ENCODE measurements around the gene FRMD3. TPM values are rescaled to one million over a fixed set of nuclear protein-coding genes. Genes with fewer than 3 reads are reported as not detected.
"Not testable (repeated sequence)": the region's sequence is repeated elsewhere in the genome, so short reads cannot be mapped to it uniquely, and the experiment has no call there.

Gene FRMD3
- total RNA-seq, 1 donor from 2014 or later: 0.59 TPM

- Mint-ChIP-seq H3K9me3 (ENCODE audit: unreplicated experiment) (no peaks in the 10 kb centered on the region), H3K27me3 (ENCODE audit: unreplicated experiment) (no peaks in the 10 kb centered on the region), H3K4me3 (ENCODE audit: unreplicated experiment) (no peak overlapping the region), H3K4me1 (ENCODE audit: unreplicated experiment) (no peaks in the 10 kb centered on the region), H3K36me3 (ENCODE audit: low read depth, unreplicated experiment) (no peaks in the 10 kb centered on the region), H3K27ac (ENCODE audit: unreplicated experiment) (no peak overlapping the region)
- DNase-seq (ENCODE audit: low spot score): no peak
- TF ChIP-seq CTCF (IDR thresholded peaks at IDR 0.05; ENCODE audit: unreplicated experiment): no peak
Observed at GRCh38 chr9:83372957-83373356, 165.2 kb downstream of the FRMD3 start.

GRCh38 chr9:83367326-83367725 is 170.9 kb downstream of the FRMD3 start:
- DNase-seq (ENCODE audit: low spot score): no peak
- Mint-ChIP-seq H3K4me1 (ENCODE audit: unreplicated experiment) (no peaks in the 10 kb centered on the region), H3K27me3 (ENCODE audit: unreplicated experiment) (peaks cover 1% of the 10 kb centered on the region), H3K9me3 (ENCODE audit: unreplicated experiment) (no peaks in the 10 kb centered on the region), H3K36me3 (ENCODE audit: low read depth, unreplicated experiment) (no peaks in the 10 kb centered on the region), H3K4me3 (ENCODE audit: unreplicated experiment) (no peak overlapping the region), H3K27ac (ENCODE audit: unreplicated experiment) (no peak overlapping the region)
- TF ChIP-seq CTCF (IDR thresholded peaks at IDR 0.05; ENCODE audit: unreplicated experiment): no peak

- Mint-ChIP-seq H3K36me3 (ENCODE audit: low read depth, unreplicated experiment) (no peaks in the 10 kb centered on the region), H3K9me3 (ENCODE audit: unreplicated experiment) (no peaks in the 10 kb centered on the region), H3K4me3 (ENCODE audit: unreplicated experiment) (no peak overlapping the region), H3K4me1 (ENCODE audit: unreplicated experiment) (no peaks in the 10 kb centered on the region), H3K27ac (ENCODE audit: unreplicated experiment) (no peak overlapping the region), H3K27me3 (ENCODE audit: unreplicated experiment) (peaks cover 4% of the 10 kb centered on the region)
- no peak for DNase-seq (ENCODE audit: low spot score)
- no peak for TF ChIP-seq CTCF (IDR thresholded peaks at IDR 0.05; ENCODE audit: unreplicated experiment)
Observed at GRCh38 chr9:83362341-83362995, 175.7 kb downstream of the FRMD3 start.

- DNase-seq (ENCODE audit: low spot score): no peak
- Mint-ChIP-seq H3K4me1 (ENCODE audit: unreplicated experiment) (no peaks in the 10 kb centered on the region), H3K9me3 (ENCODE audit: unreplicated experiment) (no peaks in the 10 kb centered on the region), H3K27ac (ENCODE audit: unreplicated experiment) (no peak overlapping the region), H3K27me3 (ENCODE audit: unreplicated experiment) (peaks cover 4% of the 10 kb centered on the region), H3K4me3 (ENCODE audit: unreplicated experiment) (no peak overlapping the region), H3K36me3 (ENCODE audit: low read depth, unreplicated experiment) (no peaks in the 10 kb centered on the region)
- TF ChIP-seq CTCF (IDR thresholded peaks at IDR 0.05; ENCODE audit: unreplicated experiment): no peak
Observed at GRCh38 chr9:83359039-83359438, 179.2 kb downstream of the FRMD3 start.

- H3K4me3 Mint-ChIP-seq (ENCODE audit: unreplicated experiment); H3K4me1 Mint-ChIP-seq (ENCODE audit: unreplicated experiment); H3K27me3 Mint-ChIP-seq (ENCODE audit: unreplicated experiment); H3K9me3 Mint-ChIP-seq (ENCODE audit: unreplicated experiment); H3K27ac Mint-ChIP-seq (ENCODE audit: unreplicated experiment); H3K36me3 Mint-ChIP-seq (ENCODE audit: low read depth, unreplicated experiment); DNase-seq (ENCODE audit: low spot score): not testable (repeated sequence)
Observed at GRCh38 chr9:83358493-83358892, 179.7 kb downstream of the FRMD3 start.
